NCI-H146 (cell line): ENCODE results near the gene AQP6.

Experiments used
- DNase-seq: peaks from one replicate; lab custom pipeline; 2025; lab: John Stamatoyannopoulos, UW

The AQP6 gene, protein sequence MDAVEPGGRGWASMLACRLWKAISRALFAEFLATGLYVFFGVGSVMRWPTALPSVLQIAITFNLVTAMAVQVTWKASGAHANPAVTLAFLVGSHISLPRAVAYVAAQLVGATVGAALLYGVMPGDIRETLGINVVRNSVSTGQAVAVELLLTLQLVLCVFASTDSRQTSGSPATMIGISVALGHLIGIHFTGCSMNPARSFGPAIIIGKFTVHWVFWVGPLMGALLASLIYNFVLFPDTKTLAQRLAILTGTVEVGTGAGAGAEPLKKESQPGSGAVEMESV

DNA sequence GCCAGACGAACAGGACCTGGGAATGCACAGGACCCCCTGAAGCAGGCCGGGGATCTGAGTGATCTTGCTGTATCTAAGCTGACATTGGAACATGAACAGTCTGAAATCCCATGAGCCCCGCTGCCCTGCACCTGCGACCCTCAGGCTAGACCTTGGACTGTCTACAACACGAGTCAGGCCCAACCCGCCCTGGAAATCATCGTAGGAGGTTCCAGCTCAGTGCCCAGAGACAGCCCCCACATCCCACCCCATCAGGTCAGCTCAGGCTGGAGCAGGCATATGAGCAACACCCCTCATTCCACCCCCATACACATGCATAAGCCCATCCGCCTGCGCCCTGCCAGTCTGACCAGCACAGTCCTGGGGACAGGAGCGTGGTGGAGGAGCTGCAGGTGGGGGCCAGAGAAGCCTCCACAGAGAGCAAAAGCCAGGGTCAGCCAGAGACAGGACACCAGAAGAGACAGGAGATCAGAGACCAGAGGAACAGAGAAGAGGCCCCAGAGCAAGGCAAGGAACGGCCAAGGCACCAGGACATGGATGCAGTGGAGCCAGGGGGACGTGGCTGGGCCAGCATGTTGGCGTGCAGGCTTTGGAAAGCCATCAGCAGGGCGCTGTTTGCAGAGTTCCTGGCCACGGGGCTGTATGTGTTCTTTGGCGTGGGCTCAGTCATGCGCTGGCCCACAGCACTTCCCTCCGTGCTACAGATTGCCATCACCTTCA lies at the start of gene AQP6:
Gene AQP6, plus strand, starts transcription at position 307 of the 720 bp plus-strand sequence. Its CDS starts 227 bp downstream, at position 534.
- DNase-seq, result no peak

DNA sequence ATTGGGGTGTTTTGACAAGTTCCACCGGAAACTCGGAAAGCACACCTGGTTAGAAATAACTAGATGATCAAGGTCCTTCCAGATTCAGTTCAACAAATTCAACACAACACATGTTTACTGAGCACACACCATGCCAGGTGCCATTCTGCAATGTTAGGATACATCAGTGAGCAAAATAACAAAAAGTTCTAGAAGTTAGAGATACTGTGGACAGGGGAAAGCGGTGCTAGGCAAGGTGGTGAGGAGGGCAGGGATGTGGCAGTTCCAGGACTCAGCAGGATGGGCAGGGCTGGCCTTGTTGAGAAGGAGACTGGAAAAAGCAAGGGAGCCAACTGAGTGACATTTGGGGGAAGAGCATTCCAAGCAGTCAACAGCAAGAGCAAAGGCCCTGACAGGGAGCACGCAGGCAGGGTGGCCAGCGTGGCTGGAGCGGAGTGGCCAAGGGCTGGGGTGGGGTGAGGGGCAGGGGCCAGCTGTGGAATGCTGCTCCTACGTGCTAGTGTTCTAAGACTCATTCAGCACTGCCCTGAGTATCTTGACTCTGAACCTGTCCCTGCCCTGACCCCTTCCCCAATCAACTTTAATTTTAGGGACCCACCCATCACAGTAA lies 49.6 kb upstream of the AQP6 start:
- no peak for DNase-seq

GRCh38 chr12:49923880-49924556 lies 48.7 kb upstream of the AQP6 start:
- no peak for DNase-seq

DNA sequence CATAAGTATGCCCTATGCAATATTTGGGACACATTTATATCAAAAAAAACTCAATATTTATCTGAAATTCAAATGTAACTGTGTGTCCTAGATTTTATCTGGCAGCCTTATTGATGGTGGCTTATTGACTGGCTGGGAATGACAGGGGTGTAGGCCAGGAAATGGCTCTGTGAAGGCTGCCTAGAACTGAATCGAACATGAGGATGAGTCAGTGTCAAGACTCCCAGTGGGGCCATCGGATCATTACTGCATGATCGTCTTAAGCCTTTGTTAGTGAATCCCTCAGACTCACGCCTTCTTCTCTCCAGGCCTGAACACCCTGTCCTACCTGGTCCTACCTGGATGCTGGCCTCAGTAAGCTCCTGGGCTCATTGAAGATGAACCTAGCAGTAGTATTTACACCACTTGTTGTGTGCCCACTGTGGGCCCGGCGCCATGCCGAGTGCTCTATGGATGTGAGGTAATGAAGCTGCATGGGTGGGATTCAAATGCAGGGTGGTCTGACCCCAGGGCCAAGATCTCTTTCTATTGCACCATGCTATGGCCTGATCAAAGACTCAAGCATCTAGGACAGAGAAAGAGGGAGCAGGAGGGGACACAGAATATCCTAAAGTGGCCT lies 48.0 kb upstream of the AQP6 start:
- no peak for DNase-seq

- no peak for DNase-seq
Observed at GRCh38 chr12:49925433-49926204, 47.1 kb upstream of the AQP6 start.

- DNase-seq, result no peak
Observed at GRCh38 chr12:49928471-49928870, 44.3 kb upstream of the AQP6 start.

DNA sequence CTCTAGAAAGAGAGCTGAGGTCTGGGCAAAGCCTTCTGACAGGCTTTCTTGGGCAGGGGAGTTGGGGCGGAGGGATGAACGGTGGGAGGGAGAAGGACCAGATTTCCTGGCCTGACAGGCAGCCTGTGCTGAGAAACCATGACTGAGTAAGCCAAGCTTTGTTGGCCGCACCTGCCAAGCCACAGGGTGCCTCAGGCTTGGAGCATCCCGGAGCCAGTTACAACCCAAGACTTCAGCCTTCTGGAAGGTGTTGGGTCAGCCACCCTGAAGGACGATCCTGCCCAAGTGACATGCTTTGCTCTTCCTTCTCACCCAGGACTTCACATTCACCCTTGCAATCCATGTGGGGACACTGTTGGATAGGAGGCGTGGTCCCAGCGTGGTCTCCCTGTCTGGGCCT lies 43.2 kb upstream of the AQP6 start:
- no peak for DNase-seq

GRCh38 chr12:49930515-49931288 lies 42.0 kb upstream of the AQP6 start:
- no peak for DNase-seq

DNA sequence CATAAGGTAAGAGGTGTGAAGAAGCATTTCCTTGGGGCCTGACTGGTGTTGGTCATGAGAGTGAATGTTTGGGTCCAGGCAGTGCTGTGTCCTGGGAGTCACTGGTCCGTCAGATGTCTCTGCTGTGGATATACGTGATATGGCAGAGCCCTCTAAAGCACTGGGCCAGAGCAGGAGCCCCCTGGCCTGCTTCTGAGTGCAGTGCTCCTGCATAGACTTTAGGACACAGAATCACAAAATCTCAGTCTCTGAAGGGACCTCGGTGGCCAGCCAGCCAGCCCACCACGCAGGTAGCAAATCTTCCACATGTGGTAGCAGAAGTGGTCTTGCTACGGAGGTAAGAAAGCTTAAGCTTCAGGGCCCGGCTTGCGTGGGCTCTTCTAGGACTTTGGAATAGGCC lies 40.7 kb upstream of the AQP6 start:
- no peak for DNase-seq

GRCh38 chr12:49932533-49933130 lies 40.1 kb upstream of the AQP6 start:
- no peak for DNase-seq

DNA sequence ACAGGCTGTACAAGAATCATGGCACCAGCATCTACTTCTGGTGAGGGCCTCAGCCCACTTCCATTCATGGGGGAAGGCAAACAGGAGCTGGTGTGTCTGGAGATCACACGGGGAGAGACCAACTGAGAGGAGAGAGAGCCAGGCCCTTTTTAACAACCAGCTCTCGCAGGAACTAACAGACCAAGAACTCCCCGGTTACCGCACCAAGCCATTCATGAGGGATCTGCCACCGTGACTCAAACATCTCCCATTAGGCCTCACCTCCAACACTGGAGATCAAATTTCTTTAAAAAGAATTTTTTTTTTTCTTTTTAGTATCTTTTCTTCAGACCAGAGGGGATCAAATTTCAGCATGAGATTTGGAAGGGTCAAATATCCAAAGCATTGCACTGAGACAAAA lies 39.0 kb upstream of the AQP6 start:
- no peak for DNase-seq

GRCh38 chr12:49934505-49934904 lies 38.2 kb upstream of the AQP6 start:
- no peak for DNase-seq

DNA sequence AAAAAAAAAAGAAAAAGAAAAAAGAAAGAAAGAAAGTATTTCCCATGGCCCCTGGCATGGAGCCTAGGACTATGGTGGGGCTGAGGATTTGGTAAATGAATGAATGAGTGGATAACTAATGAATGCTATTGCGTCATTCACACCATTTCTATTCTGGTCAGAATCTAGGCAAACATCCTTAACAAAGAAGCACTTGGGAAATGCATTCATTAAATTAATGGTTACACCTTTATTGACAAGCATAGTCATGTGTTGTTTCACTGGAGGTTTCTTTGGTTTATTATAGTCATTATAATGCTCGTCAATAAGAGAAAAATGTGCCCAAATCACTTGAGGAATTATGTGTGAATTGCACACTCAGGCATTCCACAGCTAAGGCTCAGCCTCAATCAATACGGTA lies 35.8 kb upstream of the AQP6 start:
- DNase-seq, result no peak

DNA sequence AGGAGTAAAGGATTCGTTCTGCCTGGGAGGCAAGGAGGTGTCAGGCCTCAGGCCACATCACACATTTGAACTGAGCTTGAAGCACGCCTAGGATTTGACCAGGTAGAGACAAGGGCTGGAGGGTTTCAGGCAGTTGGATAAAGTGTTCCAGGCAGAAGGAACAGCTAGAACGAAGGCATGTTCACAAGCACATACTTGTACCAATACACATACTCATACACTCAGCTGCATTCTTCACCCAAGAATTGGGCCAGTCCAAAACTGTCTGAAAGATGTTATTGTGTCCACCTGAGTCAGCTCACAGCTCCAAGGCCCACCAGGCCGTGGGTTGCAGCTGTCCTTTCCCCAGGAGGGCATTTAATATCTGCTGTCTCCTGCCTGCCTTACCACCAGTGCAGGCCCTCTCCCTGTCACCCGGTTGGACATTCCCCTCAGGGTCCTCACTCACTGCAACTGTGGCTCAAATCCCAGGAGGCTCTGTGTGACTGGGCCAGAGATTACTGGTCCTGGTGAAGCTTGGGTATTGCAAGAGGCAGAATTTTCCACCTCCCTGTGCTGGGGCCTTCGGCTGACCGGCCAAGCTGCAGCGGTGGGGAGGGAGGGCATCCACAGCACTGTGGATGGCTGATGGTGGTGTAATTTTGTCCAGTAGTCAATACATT lies 35.0 kb upstream of the AQP6 start:
- no peak for DNase-seq

DNA sequence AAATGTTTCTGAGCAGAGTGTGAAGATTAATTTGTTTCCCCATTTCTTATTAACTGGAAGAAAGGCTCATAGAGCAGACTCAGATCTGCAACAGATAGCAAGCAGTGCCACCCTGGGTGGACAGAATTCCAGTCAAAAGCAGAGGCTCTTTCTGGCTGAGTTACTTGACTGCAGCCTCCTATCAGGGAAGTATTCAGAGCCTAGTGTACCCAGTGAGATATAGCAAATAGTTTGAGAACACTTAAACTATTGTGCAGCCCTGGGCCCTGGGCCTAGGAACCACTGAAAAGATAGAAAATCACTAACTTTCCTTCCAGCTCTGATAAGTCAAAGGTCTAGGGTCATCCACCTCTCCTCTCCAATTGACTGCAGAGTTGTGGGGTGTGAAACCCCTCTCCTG lies 33.4 kb upstream of the AQP6 start:
- no peak for DNase-seq

DNA sequence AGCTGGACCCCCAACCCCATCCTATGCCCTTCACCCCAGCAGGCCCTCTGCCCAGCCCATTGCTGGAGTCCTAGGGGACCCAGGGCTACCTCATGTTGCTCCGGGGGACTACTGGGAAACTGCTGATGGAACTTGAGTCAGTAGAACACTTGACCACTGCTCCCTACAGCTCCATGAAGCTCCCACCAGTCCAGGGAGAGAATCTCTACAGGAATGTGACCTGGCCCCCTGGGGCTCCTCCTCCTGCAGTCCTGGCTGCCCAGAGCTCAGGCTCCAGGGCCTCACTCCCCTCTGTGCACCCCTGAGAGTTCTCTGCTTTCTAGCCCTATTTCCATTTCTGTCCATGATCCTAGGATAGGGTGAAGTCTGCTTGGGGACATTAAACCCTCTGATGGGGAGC lies 33.0 kb upstream of the AQP6 start:
- no peak for DNase-seq

- no peak for DNase-seq
Observed at GRCh38 chr12:49941556-49942511, 30.9 kb upstream of the AQP6 start.

GRCh38 chr12:49942512-49942893 lies 30.2 kb upstream of the AQP6 start:
- DNase-seq, result no peak
